ENCODE results near the gene LPP. TPM values are rescaled to one million over a fixed set of nuclear protein-coding genes. Genes with fewer than 3 reads are reported as not detected.
"Not testable (repeated sequence)": the region's sequence is repeated elsewhere in the genome, so short reads cannot be mapped to it uniquely, and the experiment has no call there.

The LPP gene
- total RNA-seq, 2 donors from 2014 or later: 52.7 to 53.4 TPM

- peak in 1 of 2 donors; percentile 76 for ATAC-seq
- no peak overlapping the region for H3K27ac Mint-ChIP-seq
These were observed 473.7 kb downstream of the LPP start for GRCh38 chr3:188627652-188628051.

GRCh38 chr3:188631291-188632010, 477.5 kb downstream of the LPP start:
- Mint-ChIP-seq H3K36me3 (peaks cover 22 to 27% of the 10 kb centered on the region in 2 donors), H3K9me3 (peaks cover 8 to 9% of the 10 kb centered on the region in 2 donors), H3K27ac (no peak overlapping the region)
- ATAC-seq (peak in 1 of 2 donors; percentile 56), DNase-seq (ENCODE audit: low spot score in 2 of 2) (no peak)

More at GRCh38 chr3:188627652-188628051, 473.7 kb downstream of the LPP start:
- DNase-seq (ENCODE audit: low spot score in 2 of 2): no peak
- Mint-ChIP-seq H3K9me3 (peaks cover 9 to 11% of the 10 kb centered on the region in 2 donors), H3K36me3 (peaks cover 20 to 27% of the 10 kb centered on the region in 2 donors)

- ATAC-seq (no peak), DNase-seq (ENCODE audit: low spot score in 2 of 2) (no peak)
- Mint-ChIP-seq H3K27ac (no peak overlapping the region), H3K9me3 (peaks cover 2 to 8% of the 10 kb centered on the region in 2 donors), H3K36me3 (peaks cover 11 to 12% of the 10 kb centered on the region in 2 donors)
These were observed 479.2 kb downstream of the LPP start for GRCh38 chr3:188633206-188633605.

GRCh38 chr3:188634285-188634684, 480.3 kb downstream of the LPP start:
- Mint-ChIP-seq H3K36me3 (peaks cover 0 to 7% of the 10 kb centered on the region in 2 donors), H3K27ac (no peak overlapping the region), H3K9me3 (peaks cover under 1 to 8% of the 10 kb centered on the region in 2 donors)
- no peak for ATAC-seq
- DNase-seq (ENCODE audit: low spot score in 2 of 2): no peak

- ATAC-seq (no peak), DNase-seq (ENCODE audit: low spot score in 2 of 2) (no peak)
- Mint-ChIP-seq H3K9me3 (peaks cover 0 to 4% of the 10 kb centered on the region in 2 donors), H3K27ac (peak overlapping the region in 1 of 2 donors; percentile 14), H3K36me3 (peaks cover 0 to 7% of the 10 kb centered on the region in 2 donors)
These were observed 481.5 kb downstream of the LPP start for GRCh38 chr3:188635258-188636042.

- H3K36me3 Mint-ChIP-seq: not testable (repeated sequence)
These were observed 482.3 kb downstream of the LPP start for GRCh38 chr3:188636292-188636691.

GRCh38 chr3:188641076-188641475, 487.1 kb downstream of the LPP start:
- no peak for DNase-seq (ENCODE audit: low spot score in 2 of 2)
- no peaks in the 10 kb centered on the region for H3K36me3 Mint-ChIP-seq
- no peak for ATAC-seq
- no peaks in the 10 kb centered on the region for H3K9me3 Mint-ChIP-seq
- H3K27ac Mint-ChIP-seq: no peak overlapping the region

More at GRCh38 chr3:188636292-188636691, 482.3 kb downstream of the LPP start:
- H3K27ac Mint-ChIP-seq; H3K9me3 Mint-ChIP-seq; DNase-seq (ENCODE audit: low spot score in 2 of 2); ATAC-seq: not testable (repeated sequence)

- no peak overlapping the region for H3K27ac Mint-ChIP-seq
- H3K36me3 Mint-ChIP-seq: no peaks in the 10 kb centered on the region
These were observed 489.8 kb downstream of the LPP start for GRCh38 chr3:188643736-188644135.

GRCh38 chr3:188646592-188646991, 492.6 kb downstream of the LPP start:
- no peak for ATAC-seq
- no peak for DNase-seq (ENCODE audit: low spot score in 2 of 2)
- Mint-ChIP-seq H3K36me3 (no peaks in the 10 kb centered on the region), H3K9me3 (peaks cover 0 to 4% of the 10 kb centered on the region in 2 donors), H3K27ac (no peak overlapping the region)

More at GRCh38 chr3:188643736-188644135, 489.8 kb downstream of the LPP start:
- ATAC-seq: no peak
- no peak for DNase-seq (ENCODE audit: low spot score in 2 of 2)
- no peaks in the 10 kb centered on the region for H3K9me3 Mint-ChIP-seq

GRCh38 chr3:188647237-188647636, 493.3 kb downstream of the LPP start:
- Mint-ChIP-seq H3K27ac (no peak overlapping the region), H3K9me3 (peaks cover 0 to 4% of the 10 kb centered on the region in 2 donors)
- no peak for DNase-seq (ENCODE audit: low spot score in 2 of 2)

GRCh38 chr3:188649521-188649920, 495.6 kb downstream of the LPP start:
- H3K36me3 Mint-ChIP-seq: no peaks in the 10 kb centered on the region
- no peak for ATAC-seq

More at GRCh38 chr3:188647237-188647636, 493.3 kb downstream of the LPP start:
- no peaks in the 10 kb centered on the region for H3K36me3 Mint-ChIP-seq
- no peak for ATAC-seq

GRCh38 chr3:188656196-188656982, 502.4 kb downstream of the LPP start:
- no peak overlapping the region for H3K27ac Mint-ChIP-seq
- H3K9me3 Mint-ChIP-seq: no peaks in the 10 kb centered on the region
- ATAC-seq (peak; percentile 74 to 81), DNase-seq (ENCODE audit: low spot score in 2 of 2) (no peak)
- H3K36me3 Mint-ChIP-seq: peaks cover 0 to 6% of the 10 kb centered on the region in 2 donors

More at GRCh38 chr3:188649521-188649920, 495.6 kb downstream of the LPP start:
- no peak overlapping the region for H3K27ac Mint-ChIP-seq
- DNase-seq (ENCODE audit: low spot score in 2 of 2): no peak
- peaks cover 0 to 4% of the 10 kb centered on the region in 2 donors for H3K9me3 Mint-ChIP-seq

- Mint-ChIP-seq H3K36me3 (peaks cover 0 to 6% of the 10 kb centered on the region in 2 donors), H3K9me3 (no peaks in the 10 kb centered on the region), H3K27ac (no peak overlapping the region)
- no peak for ATAC-seq
- DNase-seq (ENCODE audit: low spot score in 2 of 2): no peak
These were observed 504.6 kb downstream of the LPP start for GRCh38 chr3:188658606-188659005.

GRCh38 chr3:188659449-188660090, 505.6 kb downstream of the LPP start:
- Mint-ChIP-seq H3K9me3 (no peaks in the 10 kb centered on the region), H3K36me3 (peaks cover 0 to 6% of the 10 kb centered on the region in 2 donors), H3K27ac (no peak overlapping the region)
- ATAC-seq (no peak), DNase-seq (ENCODE audit: low spot score in 2 of 2) (no peak)

GRCh38 chr3:188660415-188660814, 506.5 kb downstream of the LPP start:
- Mint-ChIP-seq H3K36me3 (peaks cover 0 to under 1% of the 10 kb centered on the region in 2 donors), H3K27ac (no peak overlapping the region)
- no peak for ATAC-seq

GRCh38 chr3:188661806-188662205, 507.8 kb downstream of the LPP start:
- ATAC-seq (no peak), DNase-seq (ENCODE audit: low spot score in 2 of 2) (no peak)
- Mint-ChIP-seq H3K9me3 (no peaks in the 10 kb centered on the region), H3K27ac (no peak overlapping the region), H3K36me3 (no peaks in the 10 kb centered on the region)

More at GRCh38 chr3:188660415-188660814, 506.5 kb downstream of the LPP start:
- DNase-seq (ENCODE audit: low spot score in 2 of 2): no peak
- H3K9me3 Mint-ChIP-seq: no peaks in the 10 kb centered on the region

All from activated naive CD4-positive, alpha-beta T cell treated with anti-CD3 and anti-CD28 coated beads, Interleukin-2, amount 50 U/mL, for 72 hours (primary cell).